HG03378 (cell line): ENCODE data around the gene CPEB3.
"Not testable (repeated sequence)": the region's sequence is repeated elsewhere in the genome, so short reads cannot be mapped to it uniquely, and the experiment has no call there.

Experiments used
- ATAC-seq: cut with Tn5 transposase; IDR thresholded peaks from one replicate; pipeline ENCODE4 v1.9.1; 2021; ENCODE audit warnings: mild to moderate bottlenecking, moderate library complexity; ENCODE audit not compliant: unreplicated experiment

Gene CPEB3

GRCh38 chr10:92216608-92217007 is 74.3 kb downstream of the CPEB3 start:
- not testable (repeated sequence) for ATAC-seq

GRCh38 chr10:92215222-92215621 is 75.7 kb downstream of the CPEB3 start:
- ATAC-seq = not testable (repeated sequence)

GRCh38 chr10:92213049-92213448 is 77.8 kb downstream of the CPEB3 start:
- ATAC-seq = no peak

DNA sequence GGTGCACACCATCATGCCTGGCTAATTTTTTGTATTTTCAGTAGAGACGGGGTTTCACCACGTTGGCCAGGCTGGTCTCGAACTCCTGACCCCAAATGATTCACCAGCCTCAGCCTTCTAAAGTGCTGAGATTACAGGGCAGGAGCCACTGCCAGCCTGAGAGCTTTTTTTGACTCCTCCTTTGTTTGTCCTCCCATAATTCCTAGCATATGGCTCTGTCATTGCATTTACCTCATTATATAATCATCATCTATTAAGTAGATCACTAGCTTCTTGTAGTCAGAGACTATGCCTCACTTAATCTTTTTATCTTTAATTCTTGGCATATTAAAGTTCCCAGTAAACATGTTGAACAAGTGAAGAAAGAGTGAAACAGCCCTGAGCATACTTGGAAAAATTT is 82.1 kb downstream of the CPEB3 start:
- ATAC-seq = no peak

GRCh38 chr10:92208157-92208720 is 82.6 kb downstream of the CPEB3 start:
- ATAC-seq = no peak

DNA sequence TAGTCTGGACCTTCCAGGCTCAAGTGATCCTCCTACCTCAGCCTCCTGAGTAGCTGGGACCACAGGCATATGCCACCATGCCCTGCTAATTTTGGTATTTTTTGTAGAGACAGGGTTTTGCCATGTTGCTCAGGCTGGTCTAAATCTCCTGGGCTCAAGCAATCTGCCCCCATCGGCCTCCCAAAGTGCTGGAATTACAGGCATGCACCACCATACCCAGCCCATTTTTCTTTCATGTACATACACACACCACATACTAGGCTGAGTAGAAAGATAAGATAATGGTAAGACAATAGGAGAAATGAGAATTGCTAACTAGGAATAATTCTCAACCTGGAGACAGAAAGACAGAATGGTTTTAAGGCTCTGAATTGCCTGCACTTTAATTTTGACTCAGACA is 83.8 kb downstream of the CPEB3 start:
- ATAC-seq = no peak

- ATAC-seq = no peak
These were observed 86.8 kb downstream of the CPEB3 start for GRCh38 chr10:92203919-92204623.

DNA sequence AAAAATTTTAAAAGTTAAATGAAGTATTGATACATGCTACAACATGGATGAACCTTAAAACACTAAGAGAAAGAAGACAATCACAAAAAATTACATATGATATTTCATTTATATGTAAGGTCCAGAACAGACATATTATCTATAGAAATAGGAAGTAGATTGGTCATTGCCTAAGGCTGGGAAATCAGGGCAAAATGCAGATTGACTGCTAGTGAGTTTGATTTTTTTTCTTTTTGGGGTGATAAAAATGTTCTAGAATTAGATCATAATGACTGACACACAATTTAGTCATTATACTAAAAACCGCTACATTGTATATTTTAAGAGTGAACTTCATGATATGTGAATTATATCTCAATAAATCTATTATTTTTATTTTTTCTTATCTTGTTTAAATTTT is 88.3 kb downstream of the CPEB3 start:
- ATAC-seq = no peak

DNA sequence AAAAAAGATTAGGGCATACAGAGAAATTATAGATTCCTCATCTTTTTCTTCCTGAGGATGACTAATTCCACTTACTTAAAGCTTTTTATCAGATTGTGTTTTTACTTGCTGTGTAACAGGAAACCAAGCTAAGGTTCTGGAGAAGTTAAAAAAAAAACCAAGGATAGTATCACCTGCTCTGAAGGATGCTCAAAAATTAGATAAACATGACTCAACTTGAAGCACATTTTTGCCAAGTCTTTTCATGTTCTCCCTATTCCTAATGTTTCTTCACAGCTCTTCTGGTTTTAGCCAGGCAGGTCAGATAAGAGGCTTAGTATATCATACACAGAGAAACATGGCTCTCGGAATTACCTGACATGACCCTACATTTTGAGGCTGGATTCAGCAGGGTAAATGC is 90.3 kb downstream of the CPEB3 start:
- ATAC-seq = no peak

DNA sequence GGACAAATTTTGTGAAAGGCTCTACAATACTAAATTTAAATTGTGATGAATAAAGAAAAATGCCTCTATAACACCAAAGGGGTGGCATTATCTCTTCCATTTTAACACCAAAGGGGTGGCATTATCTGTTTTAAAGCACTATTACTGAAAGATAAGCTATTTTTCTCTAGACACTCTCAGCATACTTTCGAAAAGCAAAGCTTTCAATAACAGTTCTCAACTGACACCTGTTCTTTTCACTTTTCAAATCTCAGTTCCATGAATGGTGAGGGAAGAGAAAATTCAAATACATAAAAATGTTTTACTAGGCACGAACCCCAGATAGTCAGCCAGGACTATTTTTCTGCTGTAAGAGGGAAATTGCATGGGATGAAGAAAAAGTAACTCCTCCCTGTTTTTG is 103.8 kb downstream of the CPEB3 start:
- no peak for ATAC-seq

DNA sequence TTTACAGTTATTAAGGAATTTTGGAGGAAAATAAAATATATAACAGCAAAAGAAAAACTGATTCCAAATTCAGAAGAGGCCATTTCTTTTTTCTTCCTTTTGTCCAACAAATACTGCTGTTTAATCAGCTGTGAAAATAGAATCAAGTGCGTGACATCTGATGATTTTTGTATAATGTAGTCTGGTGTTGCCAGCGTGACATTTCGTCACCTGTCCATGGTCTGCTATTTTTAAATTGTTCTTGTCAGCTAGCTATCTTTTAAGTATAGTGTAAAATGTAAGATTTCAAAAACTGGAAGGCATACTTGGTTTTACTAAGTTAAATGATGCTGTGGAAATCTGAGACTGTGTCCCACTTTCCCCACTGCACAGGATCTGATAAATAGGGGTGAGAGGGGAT is 105.9 kb downstream of the CPEB3 start:
- ATAC-seq = no peak

GRCh38 chr10:92183199-92183598 is 107.7 kb downstream of the CPEB3 start:
- no peak for ATAC-seq

GRCh38 chr10:92181575-92181974 is 109.3 kb downstream of the CPEB3 start:
- no peak for ATAC-seq

GRCh38 chr10:92180399-92180798 is 110.5 kb downstream of the CPEB3 start:
- ATAC-seq = no peak

DNA sequence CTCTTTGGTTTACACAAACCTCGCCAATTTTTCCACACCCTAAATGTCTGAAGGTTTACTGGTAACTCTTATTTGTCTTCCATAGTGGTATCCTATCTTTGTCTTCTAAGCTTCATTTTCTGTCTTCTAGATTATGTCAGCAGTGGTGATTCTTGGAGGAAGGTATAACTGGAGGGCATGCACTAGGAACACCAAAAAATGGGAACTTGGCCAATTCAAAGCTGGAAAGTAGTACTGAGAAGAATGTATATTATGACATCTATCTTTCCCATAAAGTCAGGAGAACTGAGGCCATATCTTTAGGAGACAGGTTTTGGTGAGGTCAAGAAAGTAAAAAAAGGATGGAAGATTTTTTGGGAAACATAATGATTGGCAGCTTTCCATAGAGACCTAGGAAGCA is 113.3 kb downstream of the CPEB3 start:
- no peak for ATAC-seq

DNA sequence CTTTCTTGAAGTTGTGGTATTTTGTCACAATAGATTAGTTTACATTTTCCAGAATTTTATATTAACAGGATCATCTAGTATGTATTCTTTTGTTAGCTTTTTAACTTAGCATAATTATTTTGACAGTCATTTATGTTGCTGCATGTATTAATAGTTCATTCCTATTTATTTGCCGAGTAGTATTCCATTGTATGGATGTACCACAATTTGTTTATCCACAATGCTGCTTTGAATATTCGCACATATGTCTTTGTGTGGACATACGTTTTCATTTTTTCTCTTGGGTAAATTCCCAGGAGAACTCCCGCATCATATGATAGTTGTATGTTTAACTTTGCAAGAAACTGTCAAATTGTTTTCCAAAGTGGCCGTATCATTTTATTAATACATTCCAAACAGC is 115.7 kb downstream of the CPEB3 start:
- no peak for ATAC-seq

GRCh38 chr10:92173996-92174395 is 116.9 kb downstream of the CPEB3 start:
- no peak for ATAC-seq

DNA sequence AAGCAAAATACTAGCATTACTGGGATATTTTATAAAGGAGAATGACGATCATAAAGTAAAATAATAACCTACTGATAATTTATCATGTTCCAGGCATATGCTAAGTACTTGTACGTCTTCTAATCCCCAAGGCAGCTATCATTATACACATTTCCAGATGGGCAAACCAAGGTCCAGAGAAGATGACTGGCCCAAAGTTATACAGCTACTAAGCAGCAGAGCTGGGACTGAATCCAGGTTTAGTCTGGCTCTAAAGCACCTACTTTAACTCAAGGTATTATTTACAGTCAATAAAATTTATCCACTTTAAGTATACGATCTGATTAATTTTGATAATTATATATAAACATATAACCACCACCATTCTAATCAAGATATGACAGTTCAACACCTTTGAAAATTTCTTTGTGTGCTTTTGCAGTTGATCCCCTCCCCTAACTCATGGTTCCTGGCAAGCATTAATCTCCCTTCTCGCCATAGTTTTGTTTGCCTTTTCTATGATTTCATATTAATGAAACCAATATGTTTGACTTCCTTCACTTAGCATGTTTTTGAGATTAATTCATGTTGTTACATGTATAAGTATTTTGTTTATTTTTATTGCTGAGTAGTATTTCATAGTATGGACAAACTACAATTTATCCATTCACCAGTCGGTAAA is 126.7 kb downstream of the CPEB3 start:
- ATAC-seq = no peak

DNA sequence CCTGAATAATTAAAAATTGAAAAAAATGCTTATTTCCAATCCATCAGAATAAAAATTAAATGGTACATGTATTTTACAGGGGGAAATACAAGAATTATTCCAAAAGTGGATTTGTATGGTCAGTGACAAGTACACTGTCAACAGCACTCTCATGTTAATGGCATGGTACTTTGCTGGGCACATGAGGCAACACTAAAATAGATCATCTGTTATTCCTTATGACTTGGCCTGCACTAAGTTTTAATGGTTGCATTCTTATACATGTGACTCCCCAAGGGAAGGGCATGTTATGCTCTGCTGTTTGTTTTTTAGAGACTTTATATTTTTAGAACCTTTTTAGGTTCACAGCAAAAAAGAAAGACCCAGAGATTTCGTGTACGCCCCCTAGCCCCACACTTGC is 128.3 kb downstream of the CPEB3 start:
- no peak for ATAC-seq

- no peak for ATAC-seq
These were observed 133.8 kb downstream of the CPEB3 start for GRCh38 chr10:92156874-92157773.

GRCh38 chr10:92150823-92151222 is 140.1 kb downstream of the CPEB3 start:
- ATAC-seq = no peak
